T1000 (cell line): ENCODE data around the gene KIF19.
"Not testable (repeated sequence)": the region's sequence is repeated elsewhere in the genome, so short reads cannot be mapped to it uniquely, and the experiment has no call there.

Source experiments
- DNase-seq: peaks from one replicate; lab custom pipeline; 2025; ENCODE audit warnings: mixed read lengths; lab: John Stamatoyannopoulos, UW

KIF19 gene

GRCh38 chr17:74387365-74388218 is 61.6 kb downstream of the KIF19 start:
- no peak for DNase-seq

- no peak for DNase-seq
Measured at GRCh38 chr17:74389084-74389753, 63.2 kb downstream of the KIF19 start.

GRCh38 chr17:74389937-74390679 is 64.1 kb downstream of the KIF19 start:
- DNase-seq: no peak

GRCh38 chr17:74390680-74391653 is 64.9 kb downstream of the KIF19 start:
- no peak for DNase-seq

- no peak for DNase-seq
Measured at GRCh38 chr17:74391771-74392170, 65.7 kb downstream of the KIF19 start.

GRCh38 chr17:74392848-74393247 is 66.8 kb downstream of the KIF19 start:
- no peak for DNase-seq

- DNase-seq: no peak
Measured at GRCh38 chr17:74393346-74393942, 67.4 kb downstream of the KIF19 start.

- DNase-seq: no peak
Measured at GRCh38 chr17:74394275-74394950, 68.4 kb downstream of the KIF19 start.

GRCh38 chr17:74394977-74395376 is 69.0 kb downstream of the KIF19 start:
- DNase-seq: no peak

- DNase-seq: no peak
Measured at GRCh38 chr17:74396567-74396966, 70.5 kb downstream of the KIF19 start.

GRCh38 chr17:74402048-74402447 is 76.0 kb downstream of the KIF19 start:
- no peak for DNase-seq

GRCh38 chr17:74403512-74404137 is 77.6 kb downstream of the KIF19 start:
- no peak for DNase-seq

GRCh38 chr17:74404218-74404617 is 78.2 kb downstream of the KIF19 start:
- DNase-seq: no peak

- no peak for DNase-seq
Measured at GRCh38 chr17:74404789-74405188, 78.8 kb downstream of the KIF19 start.

- DNase-seq: not testable (repeated sequence)
Measured at GRCh38 chr17:74405311-74405710, 79.3 kb downstream of the KIF19 start.
